DND-41 (cell line): ENCODE data around the gene KIF13A.

ENCODE experiments used
- ATAC-seq: fragments of 200-7000 bp; cut with Tn5 transposase; 3 replicates; pipeline ENCODE4 v1.9.1; 2021; ENCODE audit warnings: low read depth; ENCODE audit not compliant: insufficient read depth
- DNase-seq: peaks from one replicate; pipeline ENCODE4 v3.0.0-alpha.2; 2020
- H2AFZ ChIP-seq: 2 replicates; pipeline ENCODE4 v1.6.0; 2012; ENCODE audit warnings: low read depth, low read length
- H3K27ac ChIP-seq: 2 replicates; pipeline ENCODE4 v1.5.1; 2012; ENCODE audit warnings: low read length, inconsistent platforms
- H3K27me3 ChIP-seq: fragments of 200-600 bp; sonication (generic); 2 replicates; pipeline ENCODE4 v1.6.0; 2012; ENCODE audit warnings: low read length, mild to moderate bottlenecking, inconsistent platforms; ENCODE audit not compliant: insufficient read depth, poor library complexity
- H3K36me3 ChIP-seq: 2 replicates; pipeline ENCODE4 v1.5.1; 2012; ENCODE audit warnings: low read length, inconsistent platforms; ENCODE audit not compliant: insufficient read depth
- H3K4me1 ChIP-seq: 2 replicates; pipeline ENCODE4 v1.5.1; 2012; ENCODE audit warnings: mild to moderate bottlenecking, low read length; ENCODE audit not compliant: insufficient read depth
- H3K4me2 ChIP-seq: 2 replicates; pipeline ENCODE4 v1.6.0; 2012; ENCODE audit warnings: mild to moderate bottlenecking, moderate library complexity, low read length, inconsistent platforms; ENCODE audit not compliant: insufficient read depth
- H3K4me3 ChIP-seq, 2 experiments: fragments of 200-600 bp in 1 of 2; shearing (Covaris generic) in 1 of 2; 2 replicates each; pipeline ENCODE4 v1.5.1; 2012 to 2016; ENCODE audit warnings: inconsistent platforms in 2 of 2, low read length in 2 of 2, mild to moderate bottlenecking in 2 of 2, low read depth in 1 of 2, moderate library complexity in 1 of 2
- H3K79me2 ChIP-seq: 2 replicates; pipeline ENCODE4 v1.6.0; 2012; ENCODE audit warnings: low read length, inconsistent platforms; ENCODE audit not compliant: insufficient read depth
- H3K9ac ChIP-seq: 2 replicates; pipeline ENCODE4 v1.6.0; 2012; ENCODE audit warnings: low read depth, mild to moderate bottlenecking, inconsistent platforms, low read length, moderate library complexity
- H3K9me3 ChIP-seq: 2 replicates; pipeline ENCODE4 v1.5.1; 2012; ENCODE audit warnings: low read length, moderate library complexity, mild to moderate bottlenecking, inconsistent platforms; ENCODE audit not compliant: insufficient read depth, severe bottlenecking
- H4K20me1 ChIP-seq: 2 replicates; pipeline ENCODE4 v1.6.0; 2012; ENCODE audit warnings: low read length; ENCODE audit not compliant: insufficient read depth
- EZH2 ChIP-seq: IDR thresholded peaks from 3 replicates; pipeline ENCODE4 v1.6.1; 2012; ENCODE audit warnings: borderline replicate concordance, low read depth, mild to moderate bottlenecking, moderate library complexity, low read length, inconsistent platforms; ENCODE audit not compliant: severe bottlenecking
- TF ChIP-seq, protein P1 (sequence below): IDR thresholded peaks from 2 replicates; pipeline ENCODE4 v1.5.1; 2012; ENCODE audit warnings: borderline replicate concordance, low read length, moderate library complexity, mild to moderate bottlenecking; ENCODE audit not compliant: poor library complexity, severe bottlenecking; ENCODE audit errors: extremely low read depth

Gene KIF13A

GRCh38 chr6:17771609-17772008 lies 215.8 kb downstream of the KIF13A start:
- H2AFZ ChIP-seq: no peak overlapping the region
- H4K20me1 ChIP-seq: no peaks in the 10 kb centered on the region
- no peak overlapping the region for H3K9ac ChIP-seq
- no peak overlapping the region for H3K27ac ChIP-seq
- TF ChIP-seq EZH2: no peak
- TF ChIP-seq, protein P1, sequence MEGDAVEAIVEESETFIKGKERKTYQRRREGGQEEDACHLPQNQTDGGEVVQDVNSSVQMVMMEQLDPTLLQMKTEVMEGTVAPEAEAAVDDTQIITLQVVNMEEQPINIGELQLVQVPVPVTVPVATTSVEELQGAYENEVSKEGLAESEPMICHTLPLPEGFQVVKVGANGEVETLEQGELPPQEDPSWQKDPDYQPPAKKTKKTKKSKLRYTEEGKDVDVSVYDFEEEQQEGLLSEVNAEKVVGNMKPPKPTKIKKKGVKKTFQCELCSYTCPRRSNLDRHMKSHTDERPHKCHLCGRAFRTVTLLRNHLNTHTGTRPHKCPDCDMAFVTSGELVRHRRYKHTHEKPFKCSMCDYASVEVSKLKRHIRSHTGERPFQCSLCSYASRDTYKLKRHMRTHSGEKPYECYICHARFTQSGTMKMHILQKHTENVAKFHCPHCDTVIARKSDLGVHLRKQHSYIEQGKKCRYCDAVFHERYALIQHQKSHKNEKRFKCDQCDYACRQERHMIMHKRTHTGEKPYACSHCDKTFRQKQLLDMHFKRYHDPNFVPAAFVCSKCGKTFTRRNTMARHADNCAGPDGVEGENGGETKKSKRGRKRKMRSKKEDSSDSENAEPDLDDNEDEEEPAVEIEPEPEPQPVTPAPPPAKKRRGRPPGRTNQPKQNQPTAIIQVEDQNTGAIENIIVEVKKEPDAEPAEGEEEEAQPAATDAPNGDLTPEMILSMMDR: no peak
- H3K4me1 ChIP-seq: no peaks in the 10 kb centered on the region
- ATAC-seq (no peak), DNase-seq (no peak)
- no peak overlapping the region for H3K4me3 ChIP-seq
- no peaks in the 10 kb centered on the region for H3K27me3 ChIP-seq
- H3K9me3 ChIP-seq: no peaks in the 10 kb centered on the region
- H3K4me2 ChIP-seq: no peak overlapping the region
- H3K79me2 ChIP-seq: no peaks in the 10 kb centered on the region
- H3K36me3 ChIP-seq: no peaks in the 10 kb centered on the region

GRCh38 chr6:17768881-17769280 lies 218.6 kb downstream of the KIF13A start:
- Histone ChIP-seq H3K27me3 (no peaks in the 10 kb centered on the region), H4K20me1 (no peaks in the 10 kb centered on the region), H3K4me1 (no peaks in the 10 kb centered on the region), H3K9me3 (no peaks in the 10 kb centered on the region), H3K79me2 (no peaks in the 10 kb centered on the region), H3K36me3 (no peaks in the 10 kb centered on the region), H2AFZ (no peak overlapping the region), H3K4me3 (no peak overlapping the region), H3K27ac (no peak overlapping the region), H3K9ac (no peak overlapping the region), H3K4me2 (no peak overlapping the region)
- DNase-seq (no peak), ATAC-seq (no peak)
- TF ChIP-seq, protein P1: no peak
- TF ChIP-seq EZH2: no peak

- H3K9ac ChIP-seq: no peak overlapping the region
- H4K20me1 ChIP-seq: no peaks in the 10 kb centered on the region
- no peak overlapping the region for H3K27ac ChIP-seq
- H2AFZ ChIP-seq: no peak overlapping the region
- peak; percentile 79 for ATAC-seq
- no peaks in the 10 kb centered on the region for H3K36me3 ChIP-seq
- TF ChIP-seq, protein P1: no peak
- TF ChIP-seq EZH2: no peak
- no peaks in the 10 kb centered on the region for H3K9me3 ChIP-seq
- H3K4me3 ChIP-seq: no peak overlapping the region
- H3K79me2 ChIP-seq: no peaks in the 10 kb centered on the region
- peak; percentile 37 for DNase-seq
- no peaks in the 10 kb centered on the region for H3K4me1 ChIP-seq
- H3K4me2 ChIP-seq: no peak overlapping the region
- H3K27me3 ChIP-seq: no peaks in the 10 kb centered on the region
These were observed 219.0 kb downstream of the KIF13A start for GRCh38 chr6:17768388-17768787.

GRCh38 chr6:17762651-17763050 lies 224.8 kb downstream of the KIF13A start:
- Histone ChIP-seq H3K4me1 (no peaks in the 10 kb centered on the region), H3K4me3 (no peak overlapping the region), H3K79me2 (no peaks in the 10 kb centered on the region), H3K4me2 (no peak overlapping the region), H2AFZ (no peak overlapping the region), H3K27ac (no peak overlapping the region), H3K27me3 (no peaks in the 10 kb centered on the region), H3K9ac (no peak overlapping the region), H4K20me1 (no peaks in the 10 kb centered on the region), H3K9me3 (no peaks in the 10 kb centered on the region), H3K36me3 (no peaks in the 10 kb centered on the region)
- TF ChIP-seq, protein P1: no peak
- no peak for TF ChIP-seq EZH2
- no peak for ATAC-seq
- DNase-seq: no peak
